HepG2 (cell line): ENCODE results near the gene SNRNP48. TPM values are rescaled to one million over a fixed set of nuclear protein-coding genes. Genes with fewer than 3 reads are reported as not detected.

Experiments used
- CHD2 ChIP-seq: IDR thresholded peaks from 2 replicates; pipeline ENCODE4 v1.6.1; 2011; ENCODE audit warnings: low read depth, low read length, improper control_type of control experiment
- GATA4 ChIP-seq: sonication (generic); IDR thresholded peaks from 2 replicates; pipeline ENCODE4 v1.6.1; 2016; ENCODE audit warnings: antibody characterized with exemption, low read depth, borderline replicate concordance
- GPN1 ChIP-seq: sonication (generic); formaldehyde crosslinking; IDR thresholded peaks from 2 replicates; pipeline ENCODE4 v1.5.1; 2020; ENCODE audit warnings: missing genetic modification reagents, borderline replicate concordance
- HMG20A ChIP-seq: IDR thresholded peaks from 2 replicates; pipeline ENCODE4 v1.6.1; 2016; ENCODE audit warnings: borderline replicate concordance
- HNF1B ChIP-seq: sonication (generic); formaldehyde crosslinking; IDR thresholded peaks from 2 replicates; pipeline ENCODE4 v1.5.1; 2020; ENCODE audit warnings: mild to moderate bottlenecking, moderate library complexity, missing genetic modification reagents
- JARID2 ChIP-seq: sonication (generic); formaldehyde crosslinking; IDR thresholded peaks from 2 replicates; pipeline ENCODE4 v1.8.1; 2023; ENCODE audit warnings: missing genetic modification reagents, inconsistent platforms; ENCODE audit not compliant: insufficient replicate concordance
- NFE2 ChIP-seq: sonication (generic); formaldehyde crosslinking; IDR thresholded peaks from 2 replicates; pipeline ENCODE4 v1.4.0; 2020; ENCODE audit warnings: missing genetic modification reagents
- NFE2L2 ChIP-seq: fragments of 150-350 bp; IDR thresholded peaks from 2 replicates; pipeline ENCODE4 v1.6.1; 2014; ENCODE audit warnings: low read length
- NFKB2 ChIP-seq: sonication (generic); formaldehyde crosslinking; IDR thresholded peaks from 2 replicates; pipeline ENCODE4 v1.4.0; 2020; ENCODE audit warnings: missing genetic modification reagents, borderline replicate concordance
- USF2 ChIP-seq, 2 experiments: sonication (generic) in 1 of 2; formaldehyde crosslinking in 1 of 2; IDR thresholded peaks; 2 replicates each; pipeline versions ENCODE4 v1.5.1 to v1.6.1; 2011 to 2020; ENCODE audit warnings: borderline replicate concordance in 1 of 2, low read depth in 1 of 2, low read length in 1 of 2, mild to moderate bottlenecking in 1 of 2, missing genetic modification reagents in 1 of 2, moderate library complexity in 1 of 2
- ZC3H13 ChIP-seq: sonication (generic); formaldehyde crosslinking; IDR thresholded peaks from 2 replicates; pipeline ENCODE4 v1.8.1; 2023; ENCODE audit warnings: mild to moderate bottlenecking, missing genetic modification reagents, moderate library complexity
- ZMYM2 ChIP-seq: sonication (generic); formaldehyde crosslinking; IDR thresholded peaks from 2 replicates; pipeline ENCODE4 v1.8.0; 2022; ENCODE audit warnings: mild to moderate bottlenecking, missing genetic modification reagents
- ZNF17 ChIP-seq: sonication (generic); formaldehyde crosslinking; IDR thresholded peaks from 2 replicates; pipeline ENCODE4 v1.5.0; 2020; ENCODE audit warnings: mild to moderate bottlenecking, missing genetic modification reagents
- ZNF335 ChIP-seq: sonication (generic); formaldehyde crosslinking; IDR thresholded peaks from 2 replicates; pipeline ENCODE4 v1.4.0; 2020; ENCODE audit warnings: missing genetic modification reagents
- ZNF510 ChIP-seq: sonication (generic); formaldehyde crosslinking; IDR thresholded peaks from 2 replicates; pipeline ENCODE4 v1.4.0; 2020; ENCODE audit warnings: low read depth, mild to moderate bottlenecking, missing genetic modification reagents
- ZNF710 ChIP-seq: sonication (generic); formaldehyde crosslinking; IDR thresholded peaks from 2 replicates; pipeline ENCODE4 v1.5.0; 2020; ENCODE audit warnings: mild to moderate bottlenecking, missing genetic modification reagents, borderline replicate concordance
- ZNF782 ChIP-seq: sonication (generic); formaldehyde crosslinking; IDR thresholded peaks from 2 replicates; pipeline ENCODE4 v1.4.0; 2020; ENCODE audit warnings: missing genetic modification reagents, mild to moderate bottlenecking, borderline replicate concordance
- ZNF792 ChIP-seq: IDR thresholded peaks from 2 replicates; pipeline ENCODE4 v1.6.1; 2016
- ZSCAN25 ChIP-seq: sonication (generic); formaldehyde crosslinking; IDR thresholded peaks from 2 replicates; pipeline ENCODE4 v1.8.0; 2022; ENCODE audit warnings: mild to moderate bottlenecking, missing genetic modification reagents
- polyA plus RNA-seq, 8 experiments: library from polyadenylated mRNA; depleted of rRNA in 3 of 8; stranded (reverse) in 7 of 8; unstranded in 1 of 8; fragments of >200 nt; fragmentation: Illumina TruSeq in 4 of 8; extraction: Trizol in 4 of 8; gene quantifications; 2 replicates each; pipeline versions ENCODE4 v1.2.1 to v1.2.3, GENCODE V29; 2011 to 2016; ENCODE audit warnings: low read depth in 4 of 8, missing spikeins in 1 of 8, mixed read lengths in 1 of 8; ENCODE audit not compliant: insufficient read depth in 1 of 8
- total RNA-seq, 5 experiments: library from RNA; depleted of rRNA; stranded (reverse); fragments of >200 nt; fragmentation: Illumina TruSeq; extraction: Trizol; gene quantifications; 2 replicates each; pipeline ENCODE4 v1.2.3, GENCODE V29; 2016; ENCODE audit warnings: low read depth in 1 of 5

The SNRNP48 gene
- total and polyA plus RNA-seq, 2 of the 13 experiments (the other 11 are each of a cell fraction or from before 2014, with no cell fraction given) = 17.5 to 47.5 TPM

- TF ChIP-seq ZNF710 (no peak), HNF1B (CRISPR knock-in tag) (peak; percentile 45; the same call in 1 of the 2 replicates), NFE2 (CRISPR knock-in tag) (no peak), ZMYM2 (CRISPR knock-in tag) (no peak), ZNF792 (CRISPR knock-in tag) (peak; percentile 74; the same call in 1 of the 2 replicates), ZNF782 (CRISPR knock-in tag) (no peak), HMG20A (CRISPR knock-in tag) (peak; percentile 31; the same call in 1 of the 2 replicates), GATA4 (no peak; the same call in 1 of the 2 replicates), ZSCAN25 (CRISPR knock-in tag) (0 out of 2 replicates have a peak, but pooled peaks have one; percentile 50), JARID2 (no peak), USF2 (IDR thresholded peaks at IDR 0.05; ENCODE audit: low read depth, low read length) (peak; percentile 63), USF2 (CRISPR knock-in tag; IDR thresholded peaks at IDR 0.05; ENCODE audit: borderline replicate concordance) (peak; percentile 73; the same call in 1 of the 2 replicates), NFKB2 (CRISPR knock-in tag) (peak; percentile 75; the same call in 1 of the 2 replicates), ZNF335 (CRISPR knock-in tag) (no peak), CHD2 (no peak), ZC3H13 (CRISPR knock-in tag) (peak; percentile 96), NFE2L2 (no peak), GPN1 (no peak), ZNF510 (no peak), ZNF17 (CRISPR knock-in tag) (no peak)
These were observed 46.9 kb upstream of the SNRNP48 start (continued) for GRCh38 chr6:7542874-7543624.
